Left lung (tissue), 10 donors: ENCODE results near the gene LTBR. TPM values are rescaled to one million over a fixed set of nuclear protein-coding genes. Genes with fewer than 3 reads are reported as not detected.

Experiments
- ATAC-seq: fragments of 200-7000 bp; cut with Tn5 transposase; one replicate; pipeline ENCODE4 v1.9.1; 2020; ENCODE audit warnings: moderate library complexity
- DNase-seq, 4 donors: peaks; one replicate each; pipeline ENCODE4 v3.0.0-alpha.2; 2013 to 2020
- H3K27ac ChIP-seq, 2 donors: fragments of 200-600 bp; sonication (generic) in 1 of 2; one replicate each; pipeline versions ENCODE4 v1.5.0 to v1.8.0; 2020 to 2021
- H3K27me3 ChIP-seq, 2 donors: fragments of 200-600 bp; sonication (generic) in 1 of 2; one replicate each; pipeline versions ENCODE4 v1.5.0 to v1.8.0; 2020 to 2021
- H3K36me3 ChIP-seq, 2 donors: fragments of 200-600 bp; sonication (generic) in 1 of 2; one replicate each; pipeline versions ENCODE4 v1.5.0 to v1.8.0; 2020 to 2021
- H3K4me1 ChIP-seq, 2 donors: fragments of 200-600 bp; one replicate each; pipeline ENCODE4 v1.8.0; 2021
- H3K4me3 ChIP-seq, 2 donors: fragments of 200-600 bp; sonication (generic) in 1 of 2; one replicate each; pipeline versions ENCODE4 v1.5.0 to v1.8.0; 2020 to 2021; ENCODE audit warnings: mild to moderate bottlenecking in 1 of 2
- H3K9me3 ChIP-seq, 2 donors: fragments of 200-600 bp; sonication (generic) in 1 of 2; one replicate each; pipeline versions ENCODE4 v1.5.0 to v1.8.0; 2020 to 2021
- intact Hi-C, 2 donors: fragments of 100-400 bp; cut with DNase I; formaldehyde crosslinking; loops; one replicate each; pipeline versions ENCODE4 v1.11.2 to v1.14.2; 2022
- polyA plus RNA-seq, 6 donors: library from polyadenylated mRNA; unstranded; fragments of 120-200 nt; gene quantifications; one replicate each; pipeline ENCODE4 v1.2.1, GENCODE V29; 2013; ENCODE audit not compliant: insufficient read length in 6 of 6
- total RNA-seq, 2 donors: library from RNA; stranded (reverse); fragmentation: NEBNext Ultra II Directional; extraction: Animal tissue kit (Norgen Biotek cat#: 25700); gene quantifications; one replicate each; pipeline ENCODE4 v1.2.1, GENCODE V29; 2021
- TF ChIP-seq, protein P1 (sequence below), 2 donors: fragments of 200-600 bp; sonication (generic) in 1 of 2; IDR thresholded peaks; one replicate each; pipeline versions ENCODE4 v1.5.0 to v1.8.0; 2021; ENCODE audit warnings: antibody characterized with exemption in 2 of 2
- donor health status: DM: no; HTN: yes; CAD: no.
- donor health status: DM: no; HTN: no; CAD: no.

LTBR gene
- total and polyA plus RNA-seq, 8 donors, result 66.6 to 153 (median 90.7) TPM

DNA sequence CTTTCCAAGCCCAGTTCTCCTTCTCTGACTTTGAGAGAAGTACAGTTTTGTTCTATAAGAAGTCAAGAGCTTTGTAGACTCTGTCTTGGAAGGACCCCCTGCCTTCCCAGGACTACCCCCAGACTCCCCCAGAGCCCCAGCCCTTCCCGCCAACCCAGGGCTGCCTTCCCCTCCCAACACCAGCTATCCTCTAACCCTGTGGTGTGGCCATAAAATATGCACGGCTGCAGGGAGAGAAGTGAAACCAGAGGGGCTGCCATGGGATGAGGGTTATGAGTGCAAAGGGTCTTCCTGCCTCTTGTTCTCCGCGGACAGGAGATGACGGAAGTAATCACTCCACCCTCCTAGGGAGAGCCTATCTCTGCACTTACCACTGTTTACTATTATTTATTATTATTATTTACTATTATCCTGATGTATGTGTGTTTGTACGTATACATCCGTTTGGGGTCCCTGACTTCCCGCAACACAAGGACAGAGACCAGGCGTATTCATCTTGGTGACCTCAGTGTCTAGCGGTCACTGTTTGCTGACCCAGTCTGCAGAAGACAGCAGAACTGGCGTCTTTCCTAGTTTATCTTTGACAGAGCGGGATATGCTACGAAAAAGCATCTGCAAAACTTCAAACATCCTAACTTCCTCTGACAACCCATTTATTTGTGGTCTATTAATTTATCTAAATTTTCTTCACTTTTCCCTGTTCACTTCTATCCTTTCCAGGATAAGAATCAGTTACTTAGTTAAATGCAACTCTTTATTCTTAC lies 5.1 kb upstream of the LTBR start:
- intact Hi-C loops, result loop anchor here in 1 of 2 donors (5.0 kb wide), 1 partner anchor 42 kb away; no protein-coding TSS in a partner anchor
- DNase-seq (no peak), ATAC-seq (no peak)
- no peaks in the 10 kb centered on the region for H3K27me3 ChIP-seq
- no peaks in the 10 kb centered on the region for H3K9me3 ChIP-seq
- H3K36me3 ChIP-seq, result no peaks in the 10 kb centered on the region
- H3K4me3 ChIP-seq, result no peak overlapping the region
- TF ChIP-seq, protein P1, sequence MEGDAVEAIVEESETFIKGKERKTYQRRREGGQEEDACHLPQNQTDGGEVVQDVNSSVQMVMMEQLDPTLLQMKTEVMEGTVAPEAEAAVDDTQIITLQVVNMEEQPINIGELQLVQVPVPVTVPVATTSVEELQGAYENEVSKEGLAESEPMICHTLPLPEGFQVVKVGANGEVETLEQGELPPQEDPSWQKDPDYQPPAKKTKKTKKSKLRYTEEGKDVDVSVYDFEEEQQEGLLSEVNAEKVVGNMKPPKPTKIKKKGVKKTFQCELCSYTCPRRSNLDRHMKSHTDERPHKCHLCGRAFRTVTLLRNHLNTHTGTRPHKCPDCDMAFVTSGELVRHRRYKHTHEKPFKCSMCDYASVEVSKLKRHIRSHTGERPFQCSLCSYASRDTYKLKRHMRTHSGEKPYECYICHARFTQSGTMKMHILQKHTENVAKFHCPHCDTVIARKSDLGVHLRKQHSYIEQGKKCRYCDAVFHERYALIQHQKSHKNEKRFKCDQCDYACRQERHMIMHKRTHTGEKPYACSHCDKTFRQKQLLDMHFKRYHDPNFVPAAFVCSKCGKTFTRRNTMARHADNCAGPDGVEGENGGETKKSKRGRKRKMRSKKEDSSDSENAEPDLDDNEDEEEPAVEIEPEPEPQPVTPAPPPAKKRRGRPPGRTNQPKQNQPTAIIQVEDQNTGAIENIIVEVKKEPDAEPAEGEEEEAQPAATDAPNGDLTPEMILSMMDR (IDR thresholded peaks at IDR 0.05), result no peak
- peaks cover 36 to 75% of the 10 kb centered on the region in 2 donors for H3K4me1 ChIP-seq
- peak overlapping the region in 1 of 2 donors; percentile 81 for H3K27ac ChIP-seq

DNA sequence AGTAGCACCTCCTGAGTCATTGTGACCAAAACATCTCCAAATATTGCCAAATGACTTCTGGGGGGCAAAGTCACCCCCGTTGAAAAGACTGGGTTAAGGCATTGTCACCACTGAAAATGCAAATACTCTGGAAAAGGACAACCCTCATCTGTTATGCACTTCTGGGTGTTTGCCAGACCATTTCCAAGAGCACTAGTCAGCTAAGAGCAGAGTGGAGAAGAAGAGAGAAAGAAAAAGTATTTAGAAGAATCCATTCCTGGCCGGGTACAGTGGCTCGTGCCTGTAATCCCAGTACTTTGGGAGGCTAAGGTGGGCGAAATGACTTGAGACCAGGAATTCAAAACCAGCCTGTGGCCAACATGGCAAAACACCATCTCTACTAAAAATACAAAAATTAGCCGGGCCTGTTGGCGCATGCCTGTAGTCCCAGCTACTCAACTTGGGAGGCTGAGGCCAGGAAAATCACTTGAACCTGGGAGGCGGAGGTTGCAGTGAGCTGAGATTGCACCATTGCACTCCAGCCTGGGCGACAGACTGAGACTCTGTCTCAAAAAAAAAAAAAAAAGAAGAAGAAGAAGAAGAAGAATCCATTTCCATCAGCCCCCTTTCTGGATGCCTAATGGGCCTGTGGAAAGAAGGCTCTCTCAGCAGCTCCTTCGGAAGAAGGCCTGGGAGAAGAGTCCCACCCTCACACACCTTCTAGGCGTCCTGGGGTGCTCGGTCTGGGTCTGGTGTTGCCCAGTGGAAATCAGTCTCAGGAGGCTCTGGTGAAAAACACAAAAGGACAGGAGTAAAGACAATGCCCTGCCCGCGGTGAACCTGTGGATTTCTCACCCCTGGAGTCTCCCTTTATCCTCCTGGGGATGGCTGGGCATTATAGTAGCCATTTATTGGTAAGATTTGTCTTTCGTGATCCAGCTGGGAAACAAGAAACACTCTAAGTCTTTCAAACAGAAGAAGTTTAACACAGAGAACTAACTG lies 3.5 kb upstream of the LTBR start:
- H3K27ac ChIP-seq, result peak overlapping the region; percentile 62 to 64
- intact Hi-C loops, result no loop called here
- TF ChIP-seq, protein P1 (IDR thresholded peaks at IDR 0.05), result no peak
- DNase-seq, result no peak
- H3K4me3 ChIP-seq, result no peak overlapping the region
- H3K27me3 ChIP-seq, result no peaks in the 10 kb centered on the region
- peaks cover 43 to 87% of the 10 kb centered on the region in 2 donors for H3K4me1 ChIP-seq
- peaks cover 0 to 3% of the 10 kb centered on the region in 2 donors for H3K36me3 ChIP-seq
- no peak for ATAC-seq
- no peaks in the 10 kb centered on the region for H3K9me3 ChIP-seq

DNA sequence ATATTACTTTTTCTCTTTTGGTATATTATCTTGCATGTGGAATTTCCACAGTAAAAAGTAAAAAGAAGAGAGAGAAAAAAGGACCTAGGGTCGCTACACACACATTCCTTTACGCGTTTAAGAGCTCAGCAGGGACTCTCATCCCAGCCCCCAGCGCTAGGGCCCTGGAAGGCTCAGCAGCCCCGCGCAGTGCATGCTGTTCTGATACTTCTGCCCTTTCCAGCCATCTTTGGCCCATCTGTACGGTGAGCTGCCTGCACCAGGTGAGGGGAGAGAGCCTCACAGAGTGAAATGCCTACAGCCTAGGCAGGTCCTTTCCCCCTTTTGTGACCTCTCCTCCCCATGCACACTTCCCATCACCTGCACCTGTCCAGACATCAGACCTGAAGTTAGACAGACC lies 1.6 kb upstream of the LTBR start:
- intact Hi-C loops, result no loop called here
- Histone ChIP-seq H3K27ac (peak overlapping the region in 1 of 2 donors; percentile 94), H3K4me3 (no peak overlapping the region), H3K4me1 (peaks cover 37 to 88% of the 10 kb centered on the region in 2 donors), H3K36me3 (peaks cover 0 to 17% of the 10 kb centered on the region in 2 donors), H3K27me3 (no peaks in the 10 kb centered on the region), H3K9me3 (no peaks in the 10 kb centered on the region)
- TF ChIP-seq, protein P1 (IDR thresholded peaks at IDR 0.05), result no peak
- DNase-seq (no peak), ATAC-seq (no peak)

DNA sequence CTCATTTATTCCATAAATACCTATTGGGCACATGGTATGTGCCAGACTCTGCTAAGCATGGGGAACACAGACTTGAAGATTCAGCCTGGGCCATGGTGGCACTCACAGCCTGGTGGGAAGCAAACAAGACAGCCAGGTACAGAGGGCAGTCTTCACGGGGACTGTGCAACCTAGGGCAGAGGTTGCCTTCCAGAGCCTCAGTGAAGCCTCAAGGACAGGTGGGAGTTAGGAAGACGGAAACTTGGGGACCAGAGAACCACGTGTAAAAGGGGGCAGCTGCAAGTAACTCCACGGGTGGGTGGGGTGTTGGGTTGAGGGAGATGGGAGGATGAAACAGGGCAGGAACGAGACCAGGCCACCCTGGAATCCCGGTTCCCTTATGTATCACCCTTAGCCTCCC lies 980 bp upstream of the LTBR start:
- DNase-seq, result no peak
- Histone ChIP-seq H3K36me3 (peaks cover 0 to 23% of the 10 kb centered on the region in 2 donors), H3K27ac (peak overlapping the region; percentile 86 to 94), H3K9me3 (no peaks in the 10 kb centered on the region), H3K4me3 (peak overlapping the region in 1 of 2 donors; percentile 99), H3K27me3 (no peaks in the 10 kb centered on the region), H3K4me1 (peaks cover 31 to 88% of the 10 kb centered on the region in 2 donors)
- no peak for ATAC-seq
- intact Hi-C loops, result no loop called here
- TF ChIP-seq, protein P1 (IDR thresholded peaks at IDR 0.05), result no peak
